Large intestine (tissue), 3 donors: Measurements from ENCODE around the gene IL9. TPM values are rescaled to one million over a fixed set of nuclear protein-coding genes. Genes with fewer than 3 reads are reported as not detected.

Experiments used
- DNase-seq, 2 donors: peaks; one replicate each; pipeline versions ENCODE4 v3.0.0 to v3.0.0-alpha.2; 2013
- H3K27ac ChIP-seq: one replicate; pipeline ENCODE4 v1.5.1; 2013; ENCODE audit warnings: low read length
- H3K27me3 ChIP-seq: 2 replicates; pipeline ENCODE4 v1.6.1; 2013; ENCODE audit warnings: low read length; ENCODE audit not compliant: control insufficient read depth, insufficient read depth
- H3K36me3 ChIP-seq: 2 replicates; pipeline ENCODE4 v1.6.1; 2013; ENCODE audit warnings: low read length; ENCODE audit not compliant: control insufficient read depth, insufficient read depth
- H3K4me1 ChIP-seq: one replicate; pipeline ENCODE4 v1.6.1; 2013; ENCODE audit warnings: low read length; ENCODE audit not compliant: control insufficient read depth, insufficient read depth
- H3K4me3 ChIP-seq: one replicate; pipeline ENCODE4 v1.5.1; 2013; ENCODE audit warnings: low read length
- H3K9me3 ChIP-seq: one replicate; pipeline ENCODE4 v1.6.1; 2013; ENCODE audit warnings: mild to moderate bottlenecking, low read depth, low read length, moderate library complexity; ENCODE audit not compliant: control insufficient read depth
- WGBS: methylation state at CpG from one replicate; pipeline ENCODE4 v1.1.5; 2013; ENCODE audit warnings: low lambda C conversion rate; ENCODE audit not compliant: insufficient coverage; 5-methylcytosine and 5-hydroxymethylcytosine counted together
- polyA plus RNA-seq: library from polyadenylated mRNA; unstranded; fragments of 120-200 nt; gene quantifications from one replicate; pipeline ENCODE4 v1.2.1, GENCODE V29; 2013

IL9 gene
- polyA plus RNA-seq, 1 donor: not detected

DNA sequence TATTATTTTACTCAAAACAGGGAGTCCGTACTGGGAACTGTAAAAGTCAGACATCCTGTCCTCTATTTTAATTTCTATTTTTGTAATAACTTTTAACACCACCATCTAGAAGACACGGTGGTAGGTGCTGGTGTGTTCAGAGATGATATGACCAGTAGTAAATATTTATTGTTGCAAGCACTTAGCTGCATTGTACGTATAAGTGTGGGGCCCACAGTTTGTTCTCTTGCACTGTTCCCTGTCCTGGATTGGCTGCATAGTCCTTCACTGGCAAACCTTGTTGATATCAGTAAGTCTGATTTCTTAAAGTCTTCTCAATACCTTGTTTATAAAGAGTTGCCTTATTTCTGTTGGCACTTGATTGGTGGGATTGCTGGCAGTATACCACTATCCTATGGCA, 24.6 kb upstream of the IL9 start:
- DNase-seq: no peak
- Histone ChIP-seq H3K36me3 (no peaks in the 10 kb centered on the region), H3K4me1 (no peaks in the 10 kb centered on the region), H3K27ac (no peak overlapping the region), H3K9me3 (no peaks in the 10 kb centered on the region), H3K27me3 (peaks cover 33% of the 10 kb centered on the region), H3K4me3 (no peak overlapping the region)
- WGBS: no CpG with 5 or more reads among the region's 3 CpGs

DNA sequence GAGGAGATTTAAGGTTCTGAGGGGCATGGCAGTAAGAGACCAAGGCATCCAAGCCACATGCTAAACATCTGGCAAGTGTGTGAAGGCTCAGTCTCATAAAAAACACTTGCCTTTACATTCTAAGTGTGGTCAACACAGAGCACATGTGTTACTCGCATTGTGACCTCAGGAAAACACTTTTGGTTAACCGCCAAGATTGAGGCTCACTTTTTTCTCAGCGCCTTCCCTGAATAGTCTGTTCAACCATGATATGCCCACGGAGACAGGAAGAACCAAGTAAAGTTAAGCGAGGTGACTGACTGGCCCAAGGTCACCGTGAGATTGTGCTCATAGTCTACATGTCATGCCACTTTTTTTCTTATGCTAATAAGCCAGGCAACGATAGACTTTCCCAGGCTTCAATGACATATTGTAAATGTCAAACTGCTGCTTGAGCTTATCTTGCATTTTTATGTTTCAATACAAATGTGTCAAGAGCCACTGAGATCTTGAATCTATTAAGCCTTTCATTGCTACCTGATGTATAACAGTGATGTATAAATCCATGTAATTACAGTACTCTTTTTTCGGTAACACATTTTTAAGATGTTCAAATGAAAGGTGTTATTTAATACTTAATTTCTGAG, 21.1 kb upstream of the IL9 start:
- Histone ChIP-seq H3K36me3 (no peaks in the 10 kb centered on the region), H3K27me3 (peaks cover 32% of the 10 kb centered on the region), H3K9me3 (no peaks in the 10 kb centered on the region), H3K4me3 (no peak overlapping the region), H3K27ac (no peak overlapping the region), H3K4me1 (no peaks in the 10 kb centered on the region)
- WGBS: 67% methylated on average over 2 of the region's 8 CpGs
- DNase-seq: no peak

DNA sequence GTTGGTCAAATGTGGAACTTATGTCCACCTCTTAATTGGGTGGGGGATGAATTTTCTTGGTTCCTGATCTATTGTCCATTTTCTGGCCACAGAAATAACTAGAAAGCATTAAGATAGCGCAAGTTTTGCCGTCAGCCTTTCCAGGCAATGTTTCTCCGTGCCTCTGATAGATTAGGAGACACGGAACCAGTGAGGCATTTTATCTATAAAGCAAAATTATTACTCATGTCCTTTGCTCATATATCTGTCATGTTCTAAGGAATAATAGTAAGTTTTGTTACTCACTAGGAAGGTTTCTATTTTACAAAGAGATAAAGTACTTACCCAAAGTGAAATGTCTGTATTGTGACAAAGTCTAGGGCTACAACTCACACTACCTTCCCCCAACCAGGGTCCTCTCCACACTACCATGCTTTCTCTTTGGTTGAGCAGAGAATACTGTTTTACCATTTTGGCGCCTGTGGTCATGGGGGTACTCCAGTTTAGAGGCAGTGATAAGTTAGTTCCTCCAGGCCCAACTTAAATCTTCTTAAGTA, 19.9 kb upstream of the IL9 start:
- Histone ChIP-seq H3K36me3 (no peaks in the 10 kb centered on the region), H3K4me1 (no peaks in the 10 kb centered on the region), H3K27ac (no peak overlapping the region), H3K9me3 (no peaks in the 10 kb centered on the region), H3K4me3 (no peak overlapping the region), H3K27me3 (peaks cover 42% of the 10 kb centered on the region)
- WGBS: 94% methylated on average over 5 of the region's 5 CpGs
- no peak for DNase-seq

DNA sequence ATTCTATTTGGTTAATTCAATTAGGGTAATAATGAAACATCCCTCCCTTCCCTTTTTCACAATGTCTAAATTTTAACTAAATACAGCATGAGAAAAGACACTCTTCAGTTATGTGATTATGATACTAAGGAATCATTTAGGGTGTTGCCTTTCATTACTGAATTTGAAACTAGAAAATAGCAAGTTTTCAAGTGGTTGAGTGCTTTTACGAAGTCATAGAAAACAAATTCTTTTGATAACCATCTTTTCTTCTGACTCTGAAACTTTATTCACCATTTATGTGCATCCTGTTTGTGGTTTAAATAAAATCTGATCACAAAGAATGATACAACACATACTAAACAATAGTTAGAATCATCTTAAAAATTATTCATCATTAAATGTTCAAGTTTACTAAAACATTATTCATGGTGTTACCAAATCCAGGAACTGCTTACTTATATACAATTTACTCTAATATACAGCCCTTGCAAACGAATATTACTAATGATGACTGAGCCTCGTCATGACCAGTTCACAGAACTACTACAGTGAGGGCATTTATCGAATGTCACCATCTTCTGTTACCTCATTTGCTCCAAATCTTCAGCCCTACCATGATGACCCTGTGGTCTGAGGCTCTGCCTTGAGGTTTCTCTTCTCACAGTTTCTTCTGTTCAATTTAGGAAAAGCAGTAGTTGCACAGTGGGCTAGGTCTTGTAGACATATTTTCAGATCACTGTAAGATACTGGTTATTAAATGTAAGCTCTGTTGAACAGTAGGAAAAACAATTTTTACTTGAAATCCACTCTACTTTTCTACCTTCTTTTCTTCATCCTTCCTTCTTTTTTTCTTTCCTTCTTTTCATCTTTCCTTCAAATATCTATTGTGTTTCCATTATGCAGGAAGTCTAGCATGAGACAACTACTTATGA, 18.3 kb upstream of the IL9 start:
- no peak for DNase-seq
- WGBS: no CpG with 5 or more reads among the region's 4 CpGs
- Histone ChIP-seq H3K27ac (no peak overlapping the region), H3K9me3 (no peaks in the 10 kb centered on the region), H3K36me3 (no peaks in the 10 kb centered on the region), H3K27me3 (peaks cover 47% of the 10 kb centered on the region), H3K4me1 (no peaks in the 10 kb centered on the region), H3K4me3 (no peak overlapping the region)

DNA sequence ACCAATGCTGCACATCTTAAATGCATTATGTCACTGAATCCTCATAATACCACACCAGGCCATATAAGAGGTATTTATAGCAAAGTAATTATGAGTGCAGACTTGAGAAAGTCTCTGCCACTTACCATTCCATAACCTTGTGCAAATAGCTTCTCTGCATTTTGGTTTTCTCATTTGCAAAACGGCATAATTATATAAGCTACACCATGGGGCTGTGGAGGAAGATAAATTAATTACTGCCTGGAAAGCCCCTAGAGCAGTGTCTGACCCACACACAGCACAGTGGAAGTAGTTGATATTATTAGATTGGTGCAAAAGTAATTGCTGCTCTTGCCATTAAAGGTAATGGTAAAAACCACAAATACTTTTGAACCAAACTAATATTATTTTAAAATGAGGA, 9.5 kb upstream of the IL9 start:
- WGBS: no CpG with 5 or more reads among the region's 1 CpG
- Histone ChIP-seq H3K27ac (no peak overlapping the region), H3K36me3 (no peaks in the 10 kb centered on the region), H3K9me3 (no peaks in the 10 kb centered on the region), H3K4me1 (no peaks in the 10 kb centered on the region), H3K27me3 (peaks cover 28% of the 10 kb centered on the region), H3K4me3 (no peak overlapping the region)
- DNase-seq: no peak

DNA sequence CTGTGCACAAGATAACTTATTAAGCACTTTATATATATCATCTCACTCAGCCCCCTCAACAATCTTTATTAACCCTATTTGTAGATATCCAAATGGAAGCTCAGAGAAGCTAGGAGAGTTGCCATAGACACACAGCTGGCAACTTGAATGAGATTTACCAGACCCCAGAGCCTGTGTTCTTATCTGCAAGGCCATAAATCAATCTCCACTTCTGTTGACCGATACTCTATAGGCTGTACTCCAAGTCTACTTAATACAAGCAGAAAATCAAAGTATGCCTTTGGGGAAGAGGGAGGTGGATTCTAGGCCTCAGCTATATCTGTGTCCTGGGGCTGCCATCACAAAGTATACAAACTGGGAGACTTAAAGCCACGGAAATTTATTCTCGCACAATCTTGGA, 6.0 kb upstream of the IL9 start:
- no peak for DNase-seq
- no peaks in the 10 kb centered on the region for H3K9me3 ChIP-seq
- WGBS: no CpG with 5 or more reads among the region's 3 CpGs
- H3K27ac ChIP-seq: no peak overlapping the region
- H3K4me1 ChIP-seq: no peaks in the 10 kb centered on the region
- H3K36me3 ChIP-seq: no peaks in the 10 kb centered on the region
- H3K27me3 ChIP-seq: peaks cover 30% of the 10 kb centered on the region
- no peak overlapping the region for H3K4me3 ChIP-seq

DNA sequence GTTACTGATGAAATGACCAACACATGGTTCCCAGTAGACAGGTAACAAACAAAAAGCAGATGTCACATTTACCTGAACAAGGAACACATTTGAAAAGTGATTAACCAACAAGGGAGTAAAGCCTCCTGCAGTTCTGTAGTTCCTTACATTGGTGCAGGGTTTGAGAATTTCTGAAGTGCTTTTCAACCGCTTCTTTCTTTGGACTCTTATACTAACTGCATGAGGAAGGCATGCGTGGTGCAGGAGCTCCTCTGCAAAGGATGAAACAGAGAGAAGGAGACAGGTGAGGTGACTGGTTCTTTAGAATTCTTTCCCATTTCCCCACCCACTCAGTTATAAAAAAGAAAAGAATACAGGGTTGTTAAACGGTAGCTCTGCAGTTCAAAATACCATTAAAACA, 4.6 kb upstream of the IL9 start:
- Histone ChIP-seq H3K36me3 (no peaks in the 10 kb centered on the region), H3K4me1 (no peaks in the 10 kb centered on the region), H3K9me3 (no peaks in the 10 kb centered on the region), H3K27ac (no peak overlapping the region), H3K4me3 (no peak overlapping the region), H3K27me3 (peaks cover 34% of the 10 kb centered on the region)
- 0% methylated on average over 1 of the region's 3 CpGs for WGBS
- no peak for DNase-seq

DNA sequence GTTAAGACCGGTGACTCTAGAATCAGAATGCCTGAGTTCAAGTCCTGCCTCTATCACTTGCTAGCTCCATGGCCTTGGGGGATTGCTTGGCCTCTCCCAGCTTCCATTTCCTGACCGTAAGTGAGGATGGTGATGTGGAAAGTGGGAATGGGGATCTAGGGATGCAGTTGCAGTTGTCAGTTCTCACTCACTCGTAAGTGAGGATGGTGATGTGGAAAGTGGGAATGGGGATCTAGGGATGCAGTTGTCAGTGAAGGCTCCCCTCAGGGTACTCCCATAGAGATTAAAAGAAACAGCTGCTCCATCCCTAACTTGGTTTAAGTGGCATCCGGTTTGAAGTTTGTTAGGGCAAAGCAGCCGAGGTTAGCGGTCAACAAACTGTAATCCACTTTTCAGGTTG, 3.0 kb upstream of the IL9 start:
- H3K27me3 ChIP-seq: peaks cover 37% of the 10 kb centered on the region
- no peak for DNase-seq

DNA sequence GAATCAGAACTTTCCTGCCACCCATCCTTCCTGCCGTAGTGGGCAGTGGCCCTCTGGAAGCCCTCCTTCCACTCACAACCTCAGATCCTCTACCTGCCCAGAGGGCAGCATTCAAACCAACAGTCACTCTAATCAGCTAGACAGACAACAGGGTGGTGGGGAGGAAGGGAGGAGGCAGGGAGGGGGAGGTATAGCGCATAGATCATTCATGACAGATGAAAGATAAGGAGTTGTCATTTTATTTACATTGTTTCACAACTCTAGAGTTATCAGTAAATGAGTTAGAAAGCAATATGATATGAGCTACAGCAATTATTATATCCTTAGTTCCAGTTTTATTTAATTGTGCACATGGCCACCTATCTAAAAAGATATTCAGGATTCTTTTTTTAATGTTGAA, 852 bp downstream of the IL9 start:
- no CpG with 5 or more reads among the region's 2 CpGs for WGBS
- H3K4me1 ChIP-seq: peaks cover 3% of the 10 kb centered on the region
- no peak for DNase-seq
- no peaks in the 10 kb centered on the region for H3K36me3 ChIP-seq
- H3K9me3 ChIP-seq: no peaks in the 10 kb centered on the region
- H3K27ac ChIP-seq: no peak overlapping the region
- no peak overlapping the region for H3K4me3 ChIP-seq
- peaks cover 23% of the 10 kb centered on the region for H3K27me3 ChIP-seq

More for the DNA sequence above, 3.0 kb upstream of the IL9 start:
- Histone ChIP-seq H3K27ac (no peak overlapping the region), H3K36me3 (no peaks in the 10 kb centered on the region), H3K4me3 (no peak overlapping the region), H3K4me1 (peaks cover 3% of the 10 kb centered on the region), H3K9me3 (no peaks in the 10 kb centered on the region)
- 80% methylated on average over 1 of the region's 6 CpGs for WGBS

DNA sequence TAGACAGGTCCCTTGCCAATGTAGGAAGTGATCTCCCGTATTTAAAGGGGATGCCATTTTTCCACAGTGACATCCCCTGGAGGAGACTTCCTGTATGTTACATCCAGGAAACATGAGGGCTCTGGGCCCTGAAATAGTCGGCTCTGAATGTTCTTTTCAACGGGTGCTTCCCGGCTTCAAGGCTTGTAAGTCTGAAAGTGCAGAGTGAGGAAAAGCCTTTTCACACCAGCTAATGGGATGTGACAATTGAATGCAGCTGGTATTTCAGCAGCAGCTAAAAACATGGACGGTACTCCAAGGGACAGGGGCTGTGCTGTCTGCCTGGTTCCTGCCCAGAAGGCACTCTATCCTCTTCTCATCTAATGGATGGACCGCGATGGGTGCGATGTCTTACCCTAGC, 1.4 kb downstream of the IL9 start:
- Histone ChIP-seq H3K27ac (no peak overlapping the region), H3K36me3 (no peaks in the 10 kb centered on the region), H3K27me3 (peaks cover 19% of the 10 kb centered on the region), H3K4me3 (no peak overlapping the region), H3K4me1 (peaks cover 3% of the 10 kb centered on the region), H3K9me3 (no peaks in the 10 kb centered on the region)
- no CpG with 5 or more reads among the region's 8 CpGs for whole genome bisulfite sequencing
- DNase-seq: no peak
